Forelimb muscle (tissue), 1 donor: ENCODE results near the gene PLEKHO2. TPM values are rescaled to one million over a fixed set of nuclear protein-coding genes. Genes with fewer than 3 reads are reported as not detected.

ENCODE experiments used
- DNase-seq: peaks from one replicate; pipeline ENCODE4 v3.0.0-alpha.2; 2013; ENCODE audit warnings: low read depth
- polyA plus RNA-seq: library from polyadenylated mRNA; unstranded; fragments of 120-200 nt; gene quantifications from one replicate; pipeline ENCODE4 v1.2.1, GENCODE V29; 2013; ENCODE audit not compliant: insufficient read length

PLEKHO2 gene
- polyA plus RNA-seq, 1 donor, result 13.1 TPM

DNA sequence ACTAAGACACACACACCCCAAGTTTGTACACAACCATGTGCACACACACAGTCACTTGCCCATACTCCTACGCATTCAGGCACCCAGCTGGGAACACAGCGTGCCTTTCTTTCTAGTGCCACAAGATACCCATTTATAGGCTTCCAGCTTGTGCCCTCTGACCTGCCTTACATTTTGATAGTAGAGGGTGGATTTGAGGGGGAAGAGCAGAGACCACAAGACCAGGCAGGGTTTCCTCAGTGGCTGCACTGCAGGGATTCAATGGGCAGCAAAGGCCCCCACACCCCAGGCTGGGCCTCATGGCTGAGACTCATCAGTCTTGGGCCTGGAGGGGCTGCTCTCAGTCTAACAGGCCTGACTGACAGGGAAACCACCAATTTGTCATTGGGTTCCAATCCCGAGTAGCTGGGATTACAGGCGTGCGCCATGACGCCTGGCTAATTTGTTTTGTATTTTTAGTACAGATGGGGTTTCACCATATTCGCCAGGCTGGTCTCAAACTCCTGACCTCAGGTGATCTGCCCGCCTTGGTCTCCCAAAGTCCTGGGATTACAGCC is 51.2 kb downstream of the PLEKHO2 start:
- DNase-seq, result no peak

DNA sequence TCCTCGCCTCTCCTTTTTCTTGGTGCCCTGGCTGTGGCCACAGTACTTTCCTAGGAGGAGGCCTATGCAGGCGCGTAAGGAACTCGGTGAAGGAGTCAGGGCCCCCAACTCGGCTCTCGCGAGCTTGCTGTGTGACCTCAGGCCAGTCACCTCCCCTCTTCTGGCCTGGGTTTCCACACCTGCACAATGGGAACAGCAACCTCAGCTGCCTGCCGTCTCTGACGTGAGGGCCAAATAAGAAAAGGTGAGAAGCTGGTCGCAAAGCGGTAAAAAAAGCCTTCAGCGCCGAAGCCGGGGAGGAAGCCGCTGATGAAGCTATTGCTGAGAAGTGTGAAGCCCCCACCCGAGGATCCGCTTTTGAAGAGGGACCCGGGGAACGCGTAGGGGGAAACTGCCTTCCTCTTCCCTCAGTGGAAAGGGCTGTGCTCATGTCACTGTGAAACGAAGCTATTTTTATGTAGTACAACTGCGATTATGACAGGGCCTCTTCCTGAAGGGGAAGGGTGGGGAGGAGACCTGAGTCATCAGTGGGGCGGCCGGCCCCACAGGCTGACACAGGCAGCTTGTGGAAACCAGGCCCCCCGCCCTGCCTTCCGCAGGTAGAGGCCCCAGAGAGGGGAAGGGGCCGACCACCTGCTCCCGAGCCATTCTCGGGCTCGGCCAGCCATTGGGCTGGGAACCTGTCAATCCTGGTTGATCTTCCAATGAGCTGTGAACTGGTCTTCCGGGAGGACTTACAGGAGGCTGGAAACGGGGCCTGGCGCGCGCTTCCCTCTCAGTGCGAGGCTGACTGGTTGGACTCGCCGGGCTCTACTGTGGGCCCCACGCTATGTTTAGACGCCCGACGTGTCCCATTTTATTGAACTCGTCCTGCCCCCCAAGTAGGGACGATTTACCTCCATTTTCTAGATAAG is 52.0 kb downstream of the PLEKHO2 start:
- peak; percentile 91 for DNase-seq

DNA sequence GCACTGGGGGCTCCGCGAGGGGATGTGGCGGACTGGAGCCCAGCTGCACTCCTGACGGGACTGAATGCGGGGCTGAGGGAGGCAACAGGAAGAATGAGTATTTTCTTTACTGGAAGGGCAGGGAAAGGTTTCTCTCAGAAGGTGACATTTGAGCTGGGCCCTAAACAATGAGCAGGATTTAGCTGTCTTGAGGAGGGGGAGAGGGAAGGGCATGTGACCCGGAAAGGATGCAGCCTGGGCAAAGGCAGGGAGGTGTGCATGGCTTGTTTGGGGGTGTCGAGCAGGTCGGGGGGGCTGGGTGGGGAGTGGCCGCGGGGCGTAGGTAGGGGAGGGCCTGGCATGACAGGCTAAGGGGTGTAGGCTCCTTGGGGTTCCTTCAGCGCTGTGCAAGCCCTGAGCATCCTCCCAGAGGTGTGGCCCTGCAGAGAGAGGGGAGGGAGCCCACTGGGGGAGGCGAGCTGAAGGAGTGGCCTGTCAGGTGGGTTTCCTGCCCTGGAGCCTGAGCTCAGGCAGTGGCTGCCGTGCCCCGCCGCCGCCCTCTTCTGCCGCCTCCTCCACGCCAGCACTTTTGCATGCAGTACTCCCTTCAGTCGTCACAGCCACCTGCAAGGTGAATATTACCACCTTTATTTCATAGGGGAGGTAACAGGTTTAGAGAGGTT is 52.8 kb downstream of the PLEKHO2 start:
- no peak for DNase-seq

DNA sequence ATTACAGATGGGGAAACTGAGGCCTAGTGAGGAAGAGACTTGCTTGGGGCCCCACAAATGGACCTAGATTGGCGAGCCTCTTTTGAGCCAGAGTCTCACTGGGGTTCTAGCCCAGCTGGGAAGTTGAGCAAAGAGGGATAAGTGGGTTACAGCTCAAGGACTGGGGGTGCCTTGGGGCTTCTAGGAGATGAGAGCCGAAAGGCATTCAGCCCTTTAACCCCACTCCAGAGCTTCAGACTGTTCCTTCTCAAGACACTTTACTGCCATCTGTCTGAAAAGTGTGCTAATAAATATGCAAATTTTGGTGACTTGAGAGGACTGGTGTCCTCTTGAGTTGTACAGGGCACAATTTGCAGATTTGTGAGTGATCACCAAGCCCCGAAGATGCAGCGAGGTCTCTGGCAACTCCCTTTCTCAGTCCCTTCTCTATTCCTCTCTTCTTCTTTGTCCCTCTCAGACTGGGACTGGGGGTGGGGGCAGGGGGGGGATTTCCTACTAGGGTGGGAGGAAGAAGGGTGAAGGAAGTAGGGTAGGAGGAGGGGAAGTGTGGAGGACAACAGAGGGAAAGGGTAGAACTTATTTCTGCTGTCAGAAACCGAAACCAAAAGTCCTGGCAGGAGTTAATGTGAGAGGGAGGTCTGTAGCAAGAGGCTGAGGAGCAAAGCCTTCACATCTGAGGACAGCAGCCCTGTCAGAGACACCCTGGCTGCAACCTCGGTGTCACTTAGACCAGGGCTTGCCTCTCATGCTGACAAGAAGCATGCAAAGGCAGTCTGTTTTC is 53.8 kb downstream of the PLEKHO2 start:
- no peak for DNase-seq

DNA sequence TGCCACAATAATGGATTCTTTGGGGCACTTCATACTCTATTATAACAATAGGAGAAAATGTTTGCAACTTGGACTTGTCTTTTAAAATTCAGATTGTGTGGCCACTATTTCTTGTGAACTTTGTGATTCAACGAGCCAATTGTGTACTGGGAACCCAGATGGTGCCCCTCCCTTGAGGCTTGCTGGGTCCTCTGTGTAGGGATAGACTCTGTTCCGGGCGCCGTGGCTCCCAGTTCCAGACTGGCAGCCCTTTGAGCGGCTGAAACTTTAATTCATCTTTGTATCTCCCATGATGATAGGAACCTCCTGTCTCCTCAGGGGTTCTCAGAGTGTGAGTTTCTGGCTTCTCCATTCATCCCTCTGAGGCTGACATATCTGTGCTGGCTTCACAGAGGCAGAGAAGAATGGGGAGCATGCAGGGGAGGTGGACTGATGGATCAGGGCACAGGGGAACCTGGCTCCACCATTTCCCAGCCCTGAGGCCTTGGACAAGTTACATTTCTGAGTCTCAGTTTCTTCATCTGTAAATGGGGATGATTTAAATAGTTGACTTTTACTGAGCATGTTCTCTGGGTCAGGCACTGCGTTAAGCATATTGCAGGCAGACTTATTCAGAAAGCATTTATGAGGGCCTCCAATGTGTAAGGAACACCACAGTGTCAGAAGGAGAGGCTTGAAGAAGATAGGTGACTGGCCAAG is 54.8 kb downstream of the PLEKHO2 start:
- DNase-seq, result no peak

DNA sequence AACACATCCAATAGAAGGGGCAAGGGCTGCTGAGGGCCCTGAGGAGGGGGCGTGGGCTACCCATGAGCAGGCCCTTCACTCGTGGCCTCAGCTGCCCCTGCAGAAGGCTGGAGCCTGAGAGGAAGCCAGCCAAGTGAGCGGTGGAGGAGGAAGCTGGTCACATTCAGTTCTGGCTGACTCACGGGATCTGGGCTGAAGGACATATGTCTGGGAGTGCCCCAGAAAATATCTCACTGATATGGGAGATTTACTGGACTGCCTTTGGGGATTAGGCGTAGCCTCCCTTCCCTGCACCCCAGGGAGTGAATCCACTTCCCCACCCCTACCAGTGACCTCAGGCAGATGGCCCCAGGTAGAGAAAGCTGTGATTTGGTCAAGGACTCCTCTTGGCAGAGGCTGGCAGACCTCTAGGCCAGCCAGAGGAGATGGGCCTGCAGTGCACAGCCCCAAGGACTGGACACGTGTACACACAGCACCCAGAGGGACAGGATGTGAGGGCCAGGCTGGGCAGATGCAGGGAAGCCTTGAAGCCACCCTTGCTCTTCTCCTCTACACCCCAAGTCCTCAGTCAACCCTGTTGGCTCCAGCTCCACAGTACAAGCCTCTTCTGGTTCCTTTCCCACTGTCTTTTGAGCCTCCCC is 55.8 kb downstream of the PLEKHO2 start:
- no peak for DNase-seq

DNA sequence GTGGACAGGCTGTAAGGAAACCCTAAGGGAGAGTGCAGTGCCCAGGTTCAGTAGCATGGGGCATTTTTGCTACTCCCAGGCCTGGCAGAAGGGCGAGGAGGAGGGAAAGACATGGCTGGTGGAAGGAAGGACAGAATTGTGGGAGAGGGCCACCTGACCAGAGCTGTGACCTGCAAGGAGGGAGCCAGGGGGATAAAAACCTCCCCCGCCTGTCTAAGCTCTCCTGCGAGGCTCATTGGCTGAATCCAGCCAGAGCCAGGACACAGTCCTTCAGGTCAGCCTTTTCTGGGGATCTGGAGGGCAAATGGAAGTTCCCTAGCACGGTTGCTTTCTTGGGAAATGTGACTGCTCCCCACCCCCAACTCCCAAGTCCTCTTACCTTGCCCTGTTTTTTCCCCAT is 56.7 kb downstream of the PLEKHO2 start:
- DNase-seq, result no peak

DNA sequence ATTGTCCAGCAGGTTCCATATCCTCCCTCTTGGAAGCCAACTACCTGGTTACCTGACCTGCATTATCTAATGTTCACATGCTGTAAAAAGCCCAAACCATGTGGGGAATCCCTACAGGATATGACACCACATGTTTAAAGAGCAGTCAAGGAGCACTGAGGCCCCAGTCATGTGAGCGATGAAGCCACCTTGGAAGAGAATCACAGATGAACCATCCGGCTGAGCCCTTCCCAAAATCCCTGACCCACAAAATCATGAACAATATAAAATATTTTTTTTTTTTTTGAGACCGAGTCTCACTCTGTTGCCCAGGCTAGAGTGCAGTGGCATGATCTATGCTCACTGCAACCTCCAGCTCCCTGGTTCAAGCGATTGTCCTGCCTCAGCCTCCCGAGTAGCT is 59.4 kb downstream of the PLEKHO2 start:
- DNase-seq, result no peak

DNA sequence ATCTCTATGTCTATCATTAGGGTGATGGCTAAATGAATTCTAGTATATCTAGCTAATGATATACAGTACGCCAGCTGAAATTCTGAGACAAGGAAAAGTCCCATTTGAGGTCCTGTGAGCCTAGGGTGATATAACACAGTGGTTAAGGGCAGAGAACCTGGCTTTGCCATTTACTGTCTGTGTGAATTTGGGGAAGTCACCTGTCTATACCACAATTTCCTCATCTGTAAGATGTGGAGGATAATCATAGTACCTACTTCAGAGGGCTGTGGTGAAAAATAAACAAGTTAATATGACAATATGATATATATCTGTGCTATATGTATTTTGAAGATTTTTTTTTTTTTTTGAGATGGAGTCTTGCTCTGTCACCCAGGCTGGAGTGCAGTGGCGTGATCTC is 60.2 kb downstream of the PLEKHO2 start:
- DNase-seq, result no peak

DNA sequence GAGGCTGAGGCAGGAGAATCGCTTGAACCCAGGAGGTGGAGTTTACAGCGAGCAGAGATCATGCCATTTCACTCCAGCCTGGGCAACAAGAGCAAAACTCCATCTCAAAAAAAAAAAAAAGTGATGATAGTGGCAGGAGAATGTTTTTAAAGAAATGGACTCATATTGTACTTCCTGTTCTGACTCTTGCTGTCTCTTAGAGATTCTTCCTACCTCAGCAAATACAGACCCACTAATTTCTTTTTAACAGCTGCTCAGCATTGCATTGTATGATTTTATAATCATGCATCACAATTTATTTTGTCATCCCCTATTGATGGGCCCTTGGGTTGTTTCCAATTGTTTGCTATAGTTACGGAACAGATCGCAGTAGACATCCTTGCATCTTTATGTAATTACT is 61.1 kb downstream of the PLEKHO2 start:
- DNase-seq, result no peak

DNA sequence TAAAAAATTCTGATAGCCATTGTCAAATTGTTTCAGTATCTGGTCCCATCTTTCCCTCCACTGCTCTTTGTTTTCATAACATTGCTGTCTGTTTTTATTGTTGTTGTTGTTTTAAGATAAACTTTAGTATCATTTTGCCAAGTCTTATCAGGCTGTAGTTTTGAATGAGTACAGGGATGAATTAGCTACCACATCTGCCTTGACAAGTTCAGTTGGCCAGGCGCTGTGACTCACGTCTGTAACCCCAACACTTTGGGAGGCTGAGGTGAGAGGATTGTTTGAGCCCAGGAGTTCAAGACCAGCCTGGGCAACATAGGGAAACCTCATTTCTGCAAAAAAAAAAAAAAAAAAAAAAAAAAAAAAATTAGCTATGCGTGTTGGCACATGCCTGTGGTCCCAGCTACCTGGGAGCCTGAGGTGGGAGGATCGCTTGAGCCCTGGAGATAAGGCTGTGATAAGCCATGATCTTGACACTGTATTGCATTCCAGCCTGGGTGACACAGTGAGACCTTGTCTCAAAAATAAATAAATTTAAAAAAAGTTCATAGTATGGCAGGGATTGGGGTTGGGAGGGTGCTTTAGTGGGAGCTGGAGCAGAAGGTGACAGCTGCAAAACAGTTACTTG is 61.7 kb downstream of the PLEKHO2 start:
- DNase-seq, result no peak

DNA sequence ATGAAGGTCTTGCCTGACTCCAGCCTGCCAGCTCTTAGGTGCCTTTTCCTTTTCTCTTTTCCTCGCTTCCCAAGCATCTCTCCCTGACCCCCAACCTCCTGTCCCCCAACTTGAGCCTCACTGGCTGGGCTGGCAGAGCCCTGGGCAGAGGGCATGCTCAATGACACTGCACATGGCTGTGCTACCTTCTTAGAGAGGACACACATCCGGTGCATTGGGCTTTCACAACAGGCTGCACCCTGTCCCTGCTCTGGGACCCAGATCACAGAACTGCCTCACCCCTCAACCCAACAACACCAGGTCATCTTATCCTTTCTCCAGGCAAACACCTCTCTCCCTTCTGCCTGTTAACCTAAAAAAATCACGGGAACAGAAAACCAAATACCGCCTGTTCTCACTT is 62.5 kb downstream of the PLEKHO2 start:
- DNase-seq, result no peak

DNA sequence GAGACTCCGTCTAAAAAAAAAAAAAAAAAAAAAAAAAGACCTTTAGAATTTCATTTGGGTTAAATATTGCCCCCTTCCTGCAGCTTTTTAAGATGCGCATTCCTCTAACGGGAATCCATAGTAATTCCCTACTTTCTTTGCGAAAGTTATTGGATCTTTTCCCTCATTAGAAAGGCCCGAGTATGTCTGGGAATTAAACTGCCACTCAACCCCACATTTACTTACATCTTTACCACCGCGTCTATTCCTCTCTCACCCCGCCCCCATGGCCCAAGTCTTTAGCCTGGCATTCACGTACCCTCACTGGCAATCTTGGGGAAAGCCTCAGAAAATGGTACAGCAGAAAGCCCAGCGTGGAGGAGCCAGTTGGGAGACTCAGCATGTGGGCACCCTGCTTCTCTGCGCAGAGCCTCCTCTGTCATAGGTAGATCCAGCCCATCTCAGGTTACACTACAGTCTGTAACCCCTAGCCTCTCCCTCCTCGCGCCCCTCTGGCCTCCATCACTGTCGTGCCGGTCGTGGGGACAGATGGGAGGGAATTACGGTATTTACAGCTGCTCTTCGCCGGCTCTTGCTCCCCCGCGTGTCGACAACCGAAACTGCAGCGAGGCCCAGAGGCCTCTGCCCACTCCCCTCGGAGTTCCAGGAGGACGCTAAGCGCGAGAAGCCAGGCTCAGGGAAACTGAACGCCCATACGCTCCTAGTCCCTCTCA is 63.6 kb downstream of the PLEKHO2 start:
- no peak for DNase-seq

DNA sequence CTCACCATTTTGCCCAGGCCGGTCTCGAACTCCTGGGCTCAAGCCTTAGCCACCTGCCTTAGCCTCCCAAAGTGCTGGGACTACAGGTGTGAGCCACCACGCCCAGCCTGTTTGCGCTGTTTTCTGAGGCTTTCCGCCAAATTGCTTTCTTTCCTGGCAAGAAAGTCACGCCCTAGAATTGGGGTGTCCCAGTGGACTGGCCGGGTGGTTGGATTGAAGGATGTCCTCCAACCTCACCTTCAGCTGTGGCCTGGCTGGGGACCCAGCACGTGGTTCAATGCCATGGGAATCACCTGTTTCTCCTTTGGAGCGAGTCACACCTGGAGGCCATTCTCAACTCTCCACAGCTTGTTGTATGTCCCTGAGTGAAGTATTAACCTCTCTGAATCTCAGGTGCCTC is 64.2 kb downstream of the PLEKHO2 start:
- DNase-seq, result no peak

DNA sequence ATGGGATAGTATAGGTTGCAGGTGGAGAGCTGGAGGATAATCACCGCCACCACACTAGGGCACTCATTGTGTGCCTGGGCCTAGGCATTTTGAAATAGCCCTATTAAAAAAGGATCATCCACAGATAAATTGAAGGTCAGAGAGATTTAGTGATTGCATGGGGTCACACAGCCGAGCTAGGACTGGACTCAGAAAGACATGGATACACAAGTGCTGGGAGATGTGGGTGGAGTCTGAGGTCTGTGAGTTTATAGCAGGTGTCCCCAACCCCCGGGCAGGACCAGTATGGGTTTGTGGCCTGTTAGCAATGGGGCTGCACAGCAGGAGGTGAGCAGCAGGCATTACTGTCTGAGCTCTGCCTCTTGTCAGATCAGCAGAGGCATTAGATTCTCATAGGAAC is 64.7 kb downstream of the PLEKHO2 start:
- no peak for DNase-seq

DNA sequence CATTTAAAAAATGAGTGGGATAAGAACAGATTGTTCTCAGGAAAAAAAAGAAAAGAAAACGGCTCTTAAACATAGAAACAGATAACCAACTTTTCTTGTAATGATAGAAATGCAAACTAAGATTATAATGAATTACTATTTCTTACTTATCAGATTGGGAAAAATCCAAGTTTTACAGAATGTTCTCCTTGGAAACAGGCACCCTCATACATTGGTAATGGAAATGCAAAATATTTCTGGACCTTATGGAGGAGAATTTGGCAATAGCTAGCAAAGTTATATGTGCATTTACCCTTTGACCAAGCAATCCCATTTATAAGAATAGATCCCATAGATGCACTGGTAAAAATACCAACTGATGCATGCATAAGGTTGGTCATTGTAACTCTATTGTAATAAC is 66.3 kb downstream of the PLEKHO2 start:
- no peak for DNase-seq

DNA sequence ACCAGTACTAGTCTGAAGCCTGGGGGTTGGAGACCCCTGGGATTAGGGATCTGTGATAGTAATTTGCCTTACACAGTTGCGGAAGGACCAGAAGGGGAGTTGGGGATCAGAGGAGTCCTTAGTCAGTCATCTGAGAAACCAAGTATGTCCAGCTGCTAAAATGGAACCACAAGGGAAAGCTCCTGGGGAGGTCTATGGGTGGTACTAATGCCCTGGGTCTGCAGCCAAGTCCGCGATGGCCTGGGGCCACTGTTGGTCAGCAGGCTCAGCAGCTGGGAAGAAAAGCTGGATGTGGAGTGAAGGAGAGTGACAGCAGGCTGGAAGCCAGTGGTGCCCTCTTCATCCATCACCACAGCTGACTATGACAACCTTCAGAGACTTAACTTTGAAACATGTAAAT is 67.8 kb downstream of the PLEKHO2 start:
- no peak for DNase-seq

DNA sequence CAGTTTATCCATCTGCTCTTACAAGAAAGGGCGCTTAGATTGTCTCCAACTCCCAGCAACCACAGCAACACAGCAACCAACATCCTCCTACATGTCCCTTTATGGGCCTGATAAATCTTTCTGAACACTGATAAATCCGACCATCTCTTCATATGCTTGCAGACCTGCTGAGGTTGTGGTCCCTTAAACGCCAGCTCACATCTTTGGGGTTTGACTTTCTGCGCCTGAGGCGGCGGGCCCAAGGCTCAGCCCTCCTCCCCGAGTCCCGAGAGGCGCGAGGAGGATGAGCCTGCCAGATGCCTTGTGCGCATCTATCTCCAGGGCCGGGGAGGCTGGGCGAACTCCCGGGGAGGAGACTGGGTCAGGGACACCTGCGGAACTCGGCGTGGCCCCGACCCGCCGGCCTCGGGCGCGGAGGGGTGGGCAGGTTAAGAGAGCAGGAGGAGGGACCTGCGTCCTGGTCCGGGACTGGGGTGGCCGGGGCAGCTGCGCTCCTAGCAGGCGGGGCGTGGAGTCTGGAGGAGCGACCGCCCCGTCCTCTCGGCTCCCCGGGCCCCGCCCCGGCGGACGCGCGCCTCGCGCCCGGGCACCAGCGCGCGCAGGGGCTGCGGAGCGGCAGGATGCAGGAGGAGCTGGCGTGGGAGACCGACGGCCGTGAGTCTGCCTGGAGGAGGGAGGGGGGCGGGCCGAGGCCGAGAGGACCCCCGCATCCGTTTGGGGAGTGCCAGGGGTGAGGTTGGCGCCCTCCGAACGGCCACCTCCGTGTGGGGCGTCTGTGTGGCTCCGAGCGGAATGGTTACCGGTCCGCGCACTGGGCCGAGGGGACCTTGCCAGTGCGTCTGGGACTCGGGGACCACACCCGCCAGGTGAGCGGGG is 69.8 kb downstream of the PLEKHO2 start, which contains the start of gene ANKDD1A:
TSS of gene ANKDD1A (plus strand) at position 592 of the 876 bp plus-strand sequence. CDS start at position 621, 29 bp downstream.
- no peak for DNase-seq
